Measurements from ENCODE around the gene C2. TPM values are rescaled to one million over a fixed set of nuclear protein-coding genes. Genes with fewer than 3 reads are reported as not detected.

The C2 gene
- total RNA-seq, 2 donors from 2014 or later, result 7.8 to 15.2 TPM

- Histone ChIP-seq H3K27ac (peak overlapping the region; percentile 19), H3K9ac (ENCODE audit: low read depth in 2 of 2, low read length in 2 of 2) (peak overlapping the region; percentile 40 to 59), H3K36me3 (no peaks in the 10 kb centered on the region), H3K27me3 (no peaks in the 10 kb centered on the region), H3K4me1 (no peaks in the 10 kb centered on the region), H3K9me3 (no peaks in the 10 kb centered on the region), H3K4me3 (peak overlapping the region; percentile 95)
- intact Hi-C loops (cut with DNase I), result no loop called here
- DNase-seq, result no peak
- TF ChIP-seq CTCF (IDR thresholded peaks at IDR 0.05), result no peak
Measured at GRCh38 chr6:31896493-31896855, 31.0 kb upstream of the C2 start.

GRCh38 chr6:31896856-31897611 lies 30.5 kb upstream of the C2 start:
- Histone ChIP-seq H3K27ac (peak overlapping the region; percentile 19), H3K9me3 (no peaks in the 10 kb centered on the region), H3K27me3 (no peaks in the 10 kb centered on the region), H3K4me1 (no peaks in the 10 kb centered on the region), H3K9ac (ENCODE audit: low read depth in 2 of 2, low read length in 2 of 2) (peak overlapping the region; percentile 59 to 62), H3K36me3 (no peaks in the 10 kb centered on the region), H3K4me3 (peak overlapping the region; percentile 95)
- intact Hi-C loops (cut with DNase I), result no loop called here
- no peak for DNase-seq
- TF ChIP-seq CTCF (IDR thresholded peaks at IDR 0.05), result no peak

- Histone ChIP-seq H3K36me3 (no peaks in the 10 kb centered on the region), H3K27ac (peak within 1 kb of the TSS; percentile 83), H3K9ac (ENCODE audit: low read depth in 2 of 2, low read length in 2 of 2) (peak within 1 kb of the TSS; percentile 70 to 94), H3K4me1 (no peaks in the 10 kb centered on the region), H3K27me3 (no peaks in the 10 kb centered on the region), H3K9me3 (no peaks in the 10 kb centered on the region), H3K4me3 (peak within 1 kb of the TSS; percentile 95)
- peak; percentile 90 for DNase-seq
- TF ChIP-seq CTCF (IDR thresholded peaks at IDR 0.05), result no peak
- intact Hi-C loops (cut with DNase I), result no loop called here
Measured at GRCh38 chr6:31897612-31898382, 29.7 kb upstream of the C2 start, which contains the start of gene EHMT2. Gene EHMT2 (minus strand): TSS chr6:31897698. CDS start chr6:31897677, 21 bp downstream.

- Histone ChIP-seq H3K27ac (peak overlapping the region; percentile 83), H3K4me1 (no peaks in the 10 kb centered on the region), H3K27me3 (no peaks in the 10 kb centered on the region), H3K9me3 (no peaks in the 10 kb centered on the region), H3K4me3 (peak overlapping the region; percentile 95), H3K36me3 (no peaks in the 10 kb centered on the region), H3K9ac (ENCODE audit: low read depth in 2 of 2, low read length in 2 of 2) (peak overlapping the region; percentile 70 to 94)
- DNase-seq, result peak; percentile 63
- no peak for TF ChIP-seq CTCF (IDR thresholded peaks at IDR 0.05)
- intact Hi-C loops (cut with DNase I), result no loop called here
Measured at GRCh38 chr6:31898383-31899011, 29.0 kb upstream of the C2 start.

GRCh38 chr6:31899215-31899614 lies 28.3 kb upstream of the C2 start:
- no peak for TF ChIP-seq CTCF (IDR thresholded peaks at IDR 0.05)
- H3K4me3 ChIP-seq, result no peak overlapping the region

More at GRCh38 chr6:31899215-31899614, 28.3 kb upstream of the C2 start:
- no peaks in the 10 kb centered on the region for H3K9me3 ChIP-seq
- intact Hi-C loops (cut with DNase I), result no loop called here
- no peaks in the 10 kb centered on the region for H3K27me3 ChIP-seq
- no peaks in the 10 kb centered on the region for H3K4me1 ChIP-seq
- no peak for DNase-seq
- H3K9ac ChIP-seq (ENCODE audit: low read depth in 2 of 2, low read length in 2 of 2), result no peak overlapping the region
- H3K27ac ChIP-seq, result no peak overlapping the region
- H3K36me3 ChIP-seq, result no peaks in the 10 kb centered on the region

All from colonic mucosa (tissue), 4 donors.